Testis (tissue), 3 donors: ENCODE results near the gene SLC6A12. TPM values are rescaled to one million over a fixed set of nuclear protein-coding genes. Genes with fewer than 3 reads are reported as not detected.

Experiments
- DNase-seq: peaks from one replicate; pipeline ENCODE4 v3.0.0-alpha.2; 2019
- H3K27ac ChIP-seq, 2 donors: fragments of 200-600 bp; sonication (generic); one replicate each; pipeline ENCODE4 v1.5.1; 2019
- H3K27me3 ChIP-seq: fragments of 200-600 bp; sonication (generic); one replicate; pipeline ENCODE4 v1.5.1; 2019
- H3K36me3 ChIP-seq: fragments of 200-600 bp; sonication (generic); one replicate; pipeline ENCODE4 v1.5.1; 2017; ENCODE audit warnings: low read depth; ENCODE audit errors: missing control alignments
- H3K4me1 ChIP-seq: fragments of 200-600 bp; sonication (generic); one replicate; pipeline ENCODE4 v1.5.1; 2019
- H3K4me3 ChIP-seq, 2 donors: fragments of 200-600 bp; sonication (generic); one replicate each; pipeline ENCODE4 v1.5.1; 2017 to 2019
- H3K9me3 ChIP-seq: fragments of 200-600 bp; sonication (generic); one replicate; pipeline ENCODE4 v1.5.1; 2017
- CTCF ChIP-seq, 3 experiments: fragments of 450-650 bp in 2 of 3; fragments of 200-600 bp in 1 of 3; sonication (generic) in 1 of 3; IDR thresholded peaks; one replicate each; pipeline ENCODE4 v1.5.1; 2016 to 2019; ENCODE audit warnings: antibody characterized with exemption in 3 of 3, mild to moderate bottlenecking in 2 of 3, moderate library complexity in 1 of 3
- POLR2A ChIP-seq: fragments of 450-650 bp; IDR thresholded peaks from one replicate; pipeline ENCODE4 v1.6.1; 2017; ENCODE audit warnings: antibody characterized with exemption, mild to moderate bottlenecking, moderate library complexity
- WGBS, 2 donors: methylation state at CpG; one replicate each; pipeline ENCODE4 v1.1.5; 2018; 5-methylcytosine and 5-hydroxymethylcytosine counted together
- intact Hi-C: fragments of 100-400 bp; cut with DNase I; formaldehyde crosslinking; loops from one replicate; pipeline ENCODE4 v1.15.1; 2023; ENCODE audit warnings: low total_unique reads
- polyA plus RNA-seq: library from polyadenylated mRNA; stranded (reverse); fragments of 350-450 nt; fragmentation: Illumina TruSeq; extraction: RNeasy Lipid Tissue Mini Kit (QIAGEN cat#74804); gene quantifications from one replicate; pipeline ENCODE4 v1.2.3, GENCODE V29; 2014; ENCODE audit warnings: low read depth, low replicate concordance; ENCODE audit not compliant: insufficient read depth
- total RNA-seq, 2 donors: library from RNA; depleted of rRNA; stranded (reverse); fragments of >200 nt; gene quantifications; one replicate each; pipeline ENCODE4 v1.2.3, GENCODE V29; 2016

The SLC6A12 gene
- total and polyA plus RNA-seq, 3 donors from 2014 or later = 3.8 to 12.5 (median 6.4) TPM

- intact Hi-C loops = no loop called here
- no peaks in the 10 kb centered on the region for H3K27me3 ChIP-seq
Observed at GRCh38 chr12:184811-185575, 29.0 kb downstream of the SLC6A12 start.

GRCh38 chr12:182381-182892 is 31.5 kb downstream of the SLC6A12 start:
- H3K27me3 ChIP-seq = no peaks in the 10 kb centered on the region
- H3K36me3 ChIP-seq = no peaks in the 10 kb centered on the region
- peaks cover 29% of the 10 kb centered on the region for H3K4me1 ChIP-seq
- intact Hi-C loops = no loop called here
- H3K27ac ChIP-seq = no peak overlapping the region
- H3K9me3 ChIP-seq = no peaks in the 10 kb centered on the region
- TF ChIP-seq CTCF (IDR thresholded peaks at IDR 0.05) (no peak), POLR2A (no peak)
- DNase-seq = no peak
- no peak overlapping the region for H3K4me3 ChIP-seq
- 48 to 66% methylated on average over 8 to 10 of the region's 10 CpGs for WGBS, 2 donors

More at GRCh38 chr12:184811-185575, 29.0 kb downstream of the SLC6A12 start:
- Histone ChIP-seq H3K36me3 (no peaks in the 10 kb centered on the region), H3K27ac (no peak overlapping the region), H3K4me3 (no peak overlapping the region), H3K4me1 (peaks cover 13% of the 10 kb centered on the region), H3K9me3 (no peaks in the 10 kb centered on the region)
- TF ChIP-seq CTCF (IDR thresholded peaks at IDR 0.05) (no peak), POLR2A (no peak)
- DNase-seq = no peak
- WGBS, 2 donors = 74 to 81% methylated on average over 10 to 13 of the region's 13 CpGs

DNA sequence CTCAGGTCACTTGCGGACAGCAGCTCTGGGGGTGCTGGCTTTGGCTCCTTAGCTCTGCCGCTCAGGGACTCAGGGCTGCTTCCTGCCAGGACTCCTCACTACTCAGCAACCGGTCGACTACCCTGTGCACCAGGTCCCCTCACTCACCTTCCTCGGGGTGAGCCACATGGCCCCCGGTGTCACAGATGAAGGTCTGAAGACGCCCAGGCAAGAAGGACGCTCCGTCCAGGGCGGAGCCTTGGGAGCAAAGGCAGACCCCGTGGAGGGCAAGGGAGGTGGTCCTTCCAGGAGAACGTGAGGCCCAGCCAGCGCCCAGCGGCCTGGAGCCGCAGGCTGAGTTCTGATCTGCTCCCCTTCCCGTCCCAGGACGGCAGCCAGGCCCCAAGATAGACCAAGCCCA is 32.0 kb downstream of the SLC6A12 start:
- 83 to 90% methylated on average over 7 to 17 of the region's 17 CpGs for WGBS, 2 donors
- no peaks in the 10 kb centered on the region for H3K36me3 ChIP-seq
- no peaks in the 10 kb centered on the region for H3K9me3 ChIP-seq
- intact Hi-C loops = no loop called here
- no peak overlapping the region for H3K4me3 ChIP-seq
- no peak overlapping the region for H3K27ac ChIP-seq
- H3K27me3 ChIP-seq = no peaks in the 10 kb centered on the region
- TF ChIP-seq CTCF (IDR thresholded peaks at IDR 0.05) (no peak), POLR2A (no peak)
- peaks cover 34% of the 10 kb centered on the region for H3K4me1 ChIP-seq
- DNase-seq = no peak

- 74 to 82% methylated on average over 7 to 8 of the region's 8 CpGs for WGBS, 2 donors
- Histone ChIP-seq H3K27ac (no peak overlapping the region), H3K27me3 (no peaks in the 10 kb centered on the region), H3K4me1 (peaks cover 46% of the 10 kb centered on the region), H3K36me3 (no peaks in the 10 kb centered on the region), H3K9me3 (no peaks in the 10 kb centered on the region), H3K4me3 (no peak overlapping the region)
- intact Hi-C loops = no loop called here
- no peak for TF ChIP-seq POLR2A
- no peak for TF ChIP-seq CTCF (IDR thresholded peaks at IDR 0.05)
- DNase-seq = no peak
Observed at GRCh38 chr12:180445-180844, 33.5 kb downstream of the SLC6A12 start.

GRCh38 chr12:179885-180284 is 34.1 kb downstream of the SLC6A12 start:
- no peak overlapping the region for H3K27ac ChIP-seq
- no peak overlapping the region for H3K4me3 ChIP-seq
- TF ChIP-seq POLR2A = no peak
- TF ChIP-seq CTCF (IDR thresholded peaks at IDR 0.05) = no peak
- no peaks in the 10 kb centered on the region for H3K36me3 ChIP-seq
- H3K4me1 ChIP-seq = peaks cover 52% of the 10 kb centered on the region
- intact Hi-C loops = no loop called here
- WGBS, 2 donors = 86 to 100% methylated on average over 5 of the region's 5 CpGs
- DNase-seq = no peak
- no peaks in the 10 kb centered on the region for H3K9me3 ChIP-seq
- no peaks in the 10 kb centered on the region for H3K27me3 ChIP-seq
